Placental pericyte (primary cell): ENCODE data around the gene HLF. TPM values are rescaled to one million over a fixed set of nuclear protein-coding genes. Genes with fewer than 3 reads are reported as not detected.

Experiments used
- total RNA-seq: library from RNA; depleted of rRNA; stranded (reverse); fragments of >200 nt; gene quantifications from 2 replicates; pipeline ENCODE4 v1.2.3, GENCODE V29; 2012

HLF gene, protein sequence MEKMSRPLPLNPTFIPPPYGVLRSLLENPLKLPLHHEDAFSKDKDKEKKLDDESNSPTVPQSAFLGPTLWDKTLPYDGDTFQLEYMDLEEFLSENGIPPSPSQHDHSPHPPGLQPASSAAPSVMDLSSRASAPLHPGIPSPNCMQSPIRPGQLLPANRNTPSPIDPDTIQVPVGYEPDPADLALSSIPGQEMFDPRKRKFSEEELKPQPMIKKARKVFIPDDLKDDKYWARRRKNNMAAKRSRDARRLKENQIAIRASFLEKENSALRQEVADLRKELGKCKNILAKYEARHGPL
- total RNA-seq: not detected in 2 replicates

DNA sequence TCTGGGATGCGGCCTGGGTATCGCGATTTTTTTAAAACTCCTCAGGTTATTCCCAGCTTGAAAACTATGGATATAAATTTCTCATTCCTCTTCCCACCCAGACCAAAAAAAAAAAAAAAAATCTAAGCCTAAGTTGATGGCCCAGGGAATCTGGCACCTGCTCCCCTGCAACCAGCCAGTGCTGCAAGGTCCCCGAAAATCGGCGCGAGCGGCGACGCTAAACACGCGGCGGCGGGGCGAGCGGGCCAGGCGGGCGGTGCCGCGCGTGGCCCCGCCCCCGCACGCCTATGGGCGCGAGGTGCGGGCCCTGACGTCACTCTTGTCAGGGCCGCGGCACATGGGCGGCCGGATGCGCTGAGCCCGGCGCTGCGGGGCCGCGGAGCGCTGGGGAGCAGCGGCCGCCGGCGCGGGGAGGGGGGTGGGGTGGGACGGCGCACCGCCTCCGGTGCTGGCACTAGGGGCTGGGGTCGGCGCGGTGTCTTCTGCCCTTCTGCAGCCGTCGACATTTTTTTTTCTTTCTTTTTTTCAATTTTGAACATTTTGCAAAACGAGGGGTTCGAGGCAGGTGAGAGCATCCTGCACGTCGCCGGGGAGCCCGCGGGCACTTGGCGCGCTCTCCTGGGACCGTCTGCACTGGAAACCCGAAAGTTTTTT lies at the start of gene HLF:
Gene HLF, plus strand, starts transcription at position 316 of the 654 bp plus-strand sequence. CDS start 525 bp downstream, outside the sequence.

Other genes starting within 250 kb of the HLF start
- gene MMD, start 156.9 kb downstream of the HLF start, total RNA-seq: 15.8 and 32.9 TPM in 2 replicates
- gene SMIM36, start 246.5 kb downstream of the HLF start, total RNA-seq: not detected in 2 replicates